Stimulated activated CD4-positive, alpha-beta T cell treated with anti-CD3 and anti-CD28 coated beads, Interleukin-2, amount 100 ng/mL, for 24 hours (primary cell): ENCODE results near the gene ZNF324B.
A peak's percentile ranks its signal among the peaks of the same experiment; 100 is the strongest.
"Not testable (repeated sequence)": the region's sequence is repeated elsewhere in the genome, so short reads cannot be mapped to it uniquely, and the experiment has no call there.

ENCODE experiments used
- DNase-seq, 2 donors: peaks; one replicate each; pipeline ENCODE4 v3.0.0-alpha.2; 2020

Gene ZNF324B

DNA sequence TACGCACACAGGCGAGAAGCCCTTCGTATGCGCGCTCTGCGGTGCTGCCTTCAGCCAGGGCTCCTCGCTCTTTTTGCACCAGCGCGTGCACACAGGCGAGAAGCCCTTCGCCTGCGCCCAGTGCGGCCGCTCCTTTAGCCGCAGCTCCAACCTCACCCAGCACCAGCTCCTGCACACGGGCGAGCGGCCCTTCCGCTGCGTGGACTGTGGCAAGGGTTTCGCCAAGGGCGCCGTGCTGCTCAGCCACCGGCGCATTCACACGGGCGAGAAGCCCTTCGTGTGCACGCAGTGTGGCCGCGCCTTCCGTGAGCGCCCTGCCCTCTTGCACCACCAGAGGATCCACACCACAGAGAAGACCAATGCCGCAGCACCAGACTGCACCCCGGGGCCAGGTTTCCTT lies 4.7 kb downstream of the ZNF324B start:
- no peak for DNase-seq

DNA sequence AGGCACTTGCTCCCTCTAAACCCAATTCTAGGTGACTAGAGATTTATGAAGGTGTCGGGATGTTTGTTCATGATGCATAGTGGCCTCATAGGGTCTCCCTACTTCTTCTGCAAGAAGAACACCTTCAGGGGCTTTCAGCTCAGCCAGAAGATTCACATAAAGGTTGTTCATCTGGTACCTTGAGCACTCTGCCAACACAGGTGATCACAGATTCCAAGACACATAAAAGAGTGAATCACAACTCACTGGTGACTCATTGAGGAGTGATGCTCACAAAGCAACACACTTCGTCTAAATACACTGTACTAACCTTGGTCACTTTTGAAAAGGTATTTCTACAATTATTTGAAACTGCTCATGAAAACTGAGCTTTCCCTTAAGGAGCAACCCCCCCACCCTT lies 8.6 kb downstream of the ZNF324B start:
- no peak for DNase-seq

DNA sequence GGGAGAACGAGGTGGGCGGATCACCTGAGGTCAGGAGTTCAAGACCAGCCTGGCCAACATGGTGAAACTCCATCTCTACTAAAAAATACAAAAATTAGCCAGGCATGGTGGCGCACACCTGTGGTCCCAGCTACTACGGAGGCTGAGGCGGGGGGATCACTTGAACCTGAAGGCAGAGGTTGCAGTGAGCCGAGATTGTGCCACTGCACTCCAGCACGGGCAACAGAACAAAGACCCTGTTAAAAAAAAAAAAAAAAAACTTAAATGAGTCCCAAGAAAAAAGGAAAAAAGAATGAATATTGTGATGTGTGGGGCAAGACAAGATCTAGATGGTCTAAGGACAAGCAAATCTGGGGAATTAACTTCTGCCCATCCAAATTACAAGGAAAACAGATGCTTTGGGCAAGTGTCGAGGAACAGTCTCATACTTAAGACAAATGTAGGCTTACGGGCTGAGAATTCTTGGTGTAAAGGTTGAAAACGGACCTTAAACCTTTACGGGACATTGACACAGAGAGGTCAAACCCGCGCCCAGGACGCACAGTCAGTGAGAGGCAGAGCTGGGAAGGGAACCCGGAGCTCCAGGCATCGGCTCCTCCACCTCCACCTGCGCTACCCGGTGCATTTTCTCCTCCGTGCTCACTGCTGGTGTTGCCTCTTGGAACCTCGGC lies 14.8 kb downstream of the ZNF324B start:
- no peak for DNase-seq

DNA sequence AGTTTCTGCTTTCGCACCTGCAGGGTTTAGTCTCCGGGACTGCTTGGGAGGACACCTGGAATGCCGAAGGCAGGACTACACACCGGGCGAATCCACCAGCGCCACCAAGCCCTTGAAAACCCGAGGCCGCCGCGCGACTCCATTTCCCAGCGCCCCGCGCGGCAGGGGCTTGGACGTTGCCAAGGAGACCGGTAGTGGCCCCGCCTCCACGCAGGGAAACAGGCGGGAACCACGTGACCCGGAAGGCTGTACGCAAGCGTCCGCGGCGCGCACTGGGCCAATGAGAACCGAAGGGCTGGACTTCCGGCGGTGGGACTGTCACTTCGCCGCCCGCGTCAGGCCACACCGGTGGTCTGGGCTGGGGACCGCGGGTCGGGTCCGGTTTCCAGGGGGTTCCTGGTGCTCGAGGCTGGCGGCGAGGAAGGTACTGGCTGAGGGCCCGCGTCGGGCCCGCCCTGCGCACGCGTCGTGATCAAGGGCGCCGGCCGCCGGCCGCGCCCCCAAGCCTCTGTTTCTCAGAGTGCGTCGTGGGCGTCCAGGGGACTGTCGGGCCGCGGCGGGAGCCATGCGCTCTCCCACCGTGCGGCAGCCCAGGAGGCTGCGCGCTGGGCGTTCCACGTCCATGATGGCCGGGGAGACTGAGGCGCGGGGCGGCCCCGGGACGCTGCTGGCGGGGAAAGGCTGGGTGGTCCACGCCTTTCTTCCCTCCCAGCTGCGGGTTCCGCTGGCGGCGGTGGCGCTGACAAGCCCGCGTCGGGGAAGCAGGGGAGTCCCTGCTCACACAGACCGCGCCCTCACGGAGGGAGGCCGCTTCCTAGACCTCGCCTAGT lies 15.6 kb downstream of the ZNF324B start, which contains the start of gene ZNF324:
Gene ZNF324, plus strand, starts transcription at position 321 of the 830 bp plus-strand sequence. CDS start 2,106 bp downstream, outside the sequence.
- DNase-seq: peak; percentile 98 to 99

- no peak for DNase-seq
Measured at GRCh38 chr19:58468216-58468839, 16.9 kb downstream of the ZNF324B start.

GRCh38 chr19:58469241-58470013 lies 18.0 kb downstream of the ZNF324B start:
- no peak for DNase-seq

DNA sequence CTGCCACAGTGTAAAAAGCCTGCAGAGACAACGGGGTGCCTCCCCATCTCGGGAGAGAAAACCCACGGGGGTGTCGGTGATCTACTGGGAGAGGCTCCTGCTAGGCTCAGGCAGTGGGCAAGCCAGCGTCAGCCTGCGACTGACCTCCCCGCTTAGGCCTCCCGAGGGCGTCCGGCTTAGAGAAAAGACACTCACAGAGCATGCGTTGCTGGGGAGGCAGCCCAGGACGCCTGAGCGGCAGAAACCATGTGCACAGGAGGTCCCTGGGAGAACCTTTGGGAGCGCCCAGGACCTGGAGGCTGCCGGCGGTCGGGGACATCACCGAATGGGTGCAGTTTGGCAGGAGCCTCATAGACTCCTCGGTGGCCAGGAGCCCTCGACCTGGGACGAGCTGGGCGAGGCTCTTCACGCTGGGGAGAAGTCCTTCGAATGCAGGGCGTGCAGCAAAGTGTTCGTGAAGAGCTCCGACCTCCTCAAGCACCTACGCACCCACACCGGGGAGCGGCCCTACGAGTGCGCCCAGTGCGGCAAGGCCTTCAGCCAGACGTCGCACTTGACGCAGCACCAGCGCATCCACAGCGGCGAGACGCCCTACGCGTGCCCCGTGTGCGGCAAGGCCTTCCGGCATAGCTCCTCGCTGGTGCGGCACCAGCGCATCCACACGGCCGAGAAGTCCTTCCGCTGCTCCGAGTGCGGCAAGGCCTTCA lies 19.6 kb downstream of the ZNF324B start:
- not testable (repeated sequence) for DNase-seq

DNA sequence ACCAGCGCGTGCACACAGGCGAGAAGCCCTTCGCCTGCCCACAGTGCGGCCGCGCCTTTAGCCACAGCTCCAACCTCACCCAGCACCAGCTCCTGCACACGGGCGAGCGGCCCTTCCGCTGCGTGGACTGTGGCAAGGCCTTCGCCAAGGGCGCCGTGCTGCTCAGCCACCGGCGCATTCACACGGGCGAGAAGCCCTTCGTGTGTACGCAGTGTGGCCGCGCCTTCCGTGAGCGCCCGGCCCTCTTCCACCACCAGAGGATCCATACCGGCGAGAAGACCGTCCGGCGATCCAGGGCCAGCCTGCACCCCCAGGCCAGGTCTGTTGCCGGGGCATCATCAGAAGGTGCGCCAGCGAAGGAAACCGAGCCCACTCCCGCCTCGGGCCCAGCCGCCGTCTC lies 20.3 kb downstream of the ZNF324B start:
- DNase-seq: no peak

DNA sequence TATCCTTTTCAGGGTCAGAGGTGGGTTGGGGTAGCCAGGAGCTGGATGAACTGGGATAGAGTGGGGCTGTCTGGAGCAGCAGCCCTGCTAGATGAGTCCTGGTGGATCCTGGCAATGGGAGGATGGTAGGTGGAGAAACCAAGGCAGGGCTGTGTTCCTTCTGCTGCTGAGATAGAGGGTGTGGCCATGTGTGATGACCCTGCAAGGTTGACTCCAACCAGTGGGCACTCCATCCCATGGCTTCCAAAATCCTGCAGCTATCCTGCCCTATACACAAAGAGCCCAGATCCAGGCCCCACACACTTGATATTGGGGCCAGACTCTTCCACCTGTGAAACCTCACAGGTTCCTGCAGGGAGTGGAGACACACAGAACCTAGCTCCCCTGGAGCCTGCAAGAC lies 22.4 kb downstream of the ZNF324B start:
- no peak for DNase-seq

DNA sequence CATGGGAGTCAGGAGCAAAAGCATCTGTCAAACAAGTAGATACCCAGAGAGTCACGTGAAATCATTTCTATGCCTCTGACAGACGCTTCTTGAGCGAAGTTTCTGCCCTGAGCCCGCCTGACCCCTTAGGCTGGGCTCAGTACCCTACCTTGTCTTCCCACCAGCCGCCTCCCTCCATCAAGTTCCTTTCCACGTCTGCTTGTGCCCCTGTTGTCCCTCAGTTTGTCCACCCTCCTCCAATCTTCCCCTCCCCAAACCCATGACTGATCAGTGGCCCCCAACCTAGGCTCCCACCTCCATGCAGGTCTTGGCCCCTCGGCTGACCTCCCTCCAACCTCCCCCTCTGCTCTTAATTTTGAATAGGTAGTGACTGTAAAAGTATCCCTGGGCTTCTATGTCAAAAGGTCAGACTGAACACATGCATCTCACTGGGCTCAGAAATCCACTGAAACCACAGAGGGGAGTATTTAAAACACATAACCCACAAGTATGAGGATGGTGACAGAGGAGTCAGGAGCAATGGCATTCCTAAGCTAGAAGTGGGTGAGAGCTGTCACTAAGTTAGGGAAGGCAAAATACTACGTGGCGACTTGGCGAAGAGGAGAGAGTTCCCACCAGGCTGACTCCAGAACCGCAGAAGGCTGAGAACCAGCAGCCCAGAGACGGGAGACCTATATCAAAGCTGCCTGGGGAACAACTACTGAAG lies 23.0 kb downstream of the ZNF324B start:
- DNase-seq: no peak

DNA sequence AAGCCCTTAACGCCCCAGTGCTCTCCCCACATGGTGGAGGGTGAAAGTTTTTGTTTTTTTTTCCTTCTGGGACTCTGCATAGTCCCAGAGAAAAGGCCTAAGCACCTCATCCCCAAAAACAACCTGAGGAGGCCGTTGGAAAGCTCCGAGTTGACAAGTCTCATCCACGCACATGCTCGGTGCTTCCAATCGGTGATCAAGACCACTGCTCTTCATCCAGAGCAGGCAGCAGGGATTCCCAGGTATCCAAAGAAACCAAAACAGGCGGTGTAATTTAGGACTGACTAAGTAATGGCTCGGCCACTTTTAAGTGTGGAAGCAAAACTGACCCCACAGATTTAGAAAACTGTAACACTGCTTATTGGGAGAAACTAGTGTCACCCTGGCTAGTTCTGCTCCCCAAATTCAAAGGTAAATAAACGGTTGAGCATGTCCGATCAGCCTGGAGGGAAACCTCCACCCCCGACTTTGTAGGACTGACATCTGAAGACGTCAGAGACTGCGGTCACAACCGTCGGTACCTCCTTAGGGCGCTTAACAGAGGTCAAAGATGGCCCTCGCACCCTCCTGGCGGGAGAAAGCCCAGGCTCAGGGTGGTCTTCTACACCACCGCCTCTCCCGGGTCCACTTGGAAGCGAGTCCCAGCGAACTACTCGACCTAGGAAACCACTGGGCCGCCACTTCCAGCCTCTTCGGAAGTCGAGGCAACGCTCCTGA lies 23.7 kb downstream of the ZNF324B start:
- no peak for DNase-seq

- peak; percentile 94 for DNase-seq
Measured at GRCh38 chr19:58475714-58476497, 24.5 kb downstream of the ZNF324B start, which contains the start of gene ZNF446. Gene ZNF446 (plus strand): TSS chr19:58476352. CDS start chr19:58477219, 867 bp downstream.

DNA sequence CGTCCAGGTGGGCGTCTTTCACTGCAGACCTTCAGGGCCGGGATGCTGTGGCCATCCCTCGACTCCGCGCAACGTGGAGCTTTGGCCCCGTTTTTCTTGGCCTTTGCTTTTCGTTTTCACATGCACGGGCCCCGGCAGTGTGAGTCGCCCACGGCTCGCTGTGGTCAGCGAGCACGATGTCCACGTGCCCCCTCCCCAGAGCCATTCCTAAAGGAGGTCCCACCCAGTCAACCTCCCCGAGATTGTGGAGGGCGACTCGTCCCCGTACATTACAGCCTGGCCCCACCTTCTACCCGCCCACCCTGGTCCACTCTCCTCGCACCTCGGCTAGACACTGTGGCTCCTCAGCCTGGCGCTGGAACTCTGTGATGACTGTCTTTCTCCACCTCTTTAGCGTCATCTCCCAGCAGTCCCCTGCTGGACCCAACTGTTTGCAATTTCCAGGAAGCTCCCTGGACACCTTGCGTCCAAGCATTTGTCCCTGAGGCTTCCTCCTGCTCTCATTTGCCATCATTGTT lies 25.1 kb downstream of the ZNF324B start:
- DNase-seq: no peak

DNA sequence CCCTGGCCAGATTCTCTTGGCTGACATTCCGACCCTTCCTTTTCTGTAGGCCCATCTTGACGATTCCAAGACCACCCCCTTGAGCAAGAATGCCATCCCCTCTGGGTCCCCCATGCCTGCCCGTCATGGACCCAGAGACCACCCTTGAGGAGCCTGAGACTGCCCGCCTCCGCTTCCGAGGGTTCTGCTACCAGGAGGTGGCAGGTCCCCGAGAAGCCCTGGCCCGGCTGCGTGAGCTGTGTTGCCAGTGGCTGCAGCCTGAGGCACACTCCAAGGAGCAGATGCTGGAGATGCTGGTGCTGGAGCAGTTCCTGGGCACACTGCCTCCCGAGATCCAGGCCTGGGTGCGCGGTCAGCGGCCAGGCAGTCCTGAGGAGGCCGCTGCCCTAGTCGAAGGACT lies 25.7 kb downstream of the ZNF324B start:
- no peak for DNase-seq

DNA sequence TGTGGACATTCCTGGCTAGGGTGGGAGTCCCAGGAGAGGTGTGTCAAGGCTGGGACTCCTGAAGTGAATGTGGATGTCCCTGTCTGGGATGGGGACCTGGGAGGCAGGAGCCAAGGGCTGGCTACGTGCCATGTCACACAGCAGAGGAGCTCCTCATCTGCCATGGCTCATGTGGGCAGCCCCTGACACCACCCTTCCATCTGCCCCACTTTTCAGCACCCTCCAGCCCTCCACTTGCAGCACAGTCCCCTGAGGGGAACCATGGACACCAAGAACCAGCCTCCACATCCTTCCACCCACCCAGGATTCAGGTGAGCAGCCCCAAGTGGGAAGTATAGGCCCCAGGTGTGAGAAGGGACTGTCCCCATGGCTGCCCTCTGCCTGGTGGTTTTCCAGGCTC lies 26.4 kb downstream of the ZNF324B start:
- DNase-seq: no peak

GRCh38 chr19:58479303-58479702 lies 27.9 kb downstream of the ZNF324B start:
- no peak for DNase-seq

- no peak for DNase-seq
Measured at GRCh38 chr19:58479736-58480480, 28.5 kb downstream of the ZNF324B start.

GRCh38 chr19:58480481-58480830 lies 29.0 kb downstream of the ZNF324B start:
- DNase-seq: no peak

DNA sequence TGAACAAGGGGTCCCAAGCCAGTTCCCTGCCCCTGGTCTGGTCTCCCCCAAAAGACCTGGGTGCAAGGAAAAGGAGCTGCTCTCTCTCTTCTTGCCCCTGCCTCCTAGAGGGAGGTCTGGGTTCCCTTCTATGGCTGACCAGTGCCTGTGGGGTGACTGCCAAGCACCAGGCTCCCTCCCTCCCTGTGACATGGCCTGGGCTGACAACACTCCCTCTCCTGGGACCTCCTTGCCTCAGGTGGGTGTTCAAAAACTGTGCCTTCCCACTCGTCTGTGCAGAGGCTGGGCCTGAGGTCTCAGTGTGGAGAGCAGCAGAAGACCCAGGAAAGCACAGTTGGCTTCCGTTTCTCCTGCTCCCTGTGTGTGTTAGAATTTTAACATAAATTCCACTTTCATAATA lies 29.4 kb downstream of the ZNF324B start:
- DNase-seq: no peak
